Renal pelvis (tissue), 4 donors: ENCODE measurements around the gene ZCCHC10. TPM values are rescaled to one million over a fixed set of nuclear protein-coding genes. Genes with fewer than 3 reads are reported as not detected.
"Not testable (repeated sequence)": the region's sequence is repeated elsewhere in the genome, so short reads cannot be mapped to it uniquely, and the experiment has no call there.

Experiments
- DNase-seq: peaks from one replicate; pipeline ENCODE4 v3.0.0-alpha.2; 2013
- polyA plus RNA-seq, 3 donors: library from polyadenylated mRNA; unstranded; fragments of 120-200 nt; gene quantifications; one replicate each; pipeline ENCODE4 v1.2.1, GENCODE V29; 2013; ENCODE audit not compliant: insufficient read length in 3 of 3

Gene ZCCHC10
- polyA plus RNA-seq, 3 donors: 29.5 to 33.1 (median 30.9) TPM

GRCh38 chr5:132987531-132988408 lies 38.6 kb downstream of the ZCCHC10 start:
- no peak for DNase-seq

- not testable (repeated sequence) for DNase-seq
Measured at GRCh38 chr5:132982971-132983370, 43.4 kb downstream of the ZCCHC10 start.

GRCh38 chr5:132981288-132981687 lies 45.1 kb downstream of the ZCCHC10 start:
- DNase-seq: no peak

GRCh38 chr5:132979976-132980375 lies 46.4 kb downstream of the ZCCHC10 start:
- no peak for DNase-seq

- no peak for DNase-seq
Measured at GRCh38 chr5:132979367-132979940, 46.9 kb downstream of the ZCCHC10 start.

GRCh38 chr5:132976852-132977251 lies 49.5 kb downstream of the ZCCHC10 start:
- DNase-seq: no peak

GRCh38 chr5:132972436-132972828 lies 53.9 kb downstream of the ZCCHC10 start:
- DNase-seq: not testable (repeated sequence)

- no peak for DNase-seq
Measured at GRCh38 chr5:132971483-132972435, 54.6 kb downstream of the ZCCHC10 start.

GRCh38 chr5:132965120-132965519 lies 61.2 kb downstream of the ZCCHC10 start:
- no peak for DNase-seq

GRCh38 chr5:132963171-132964104 lies 62.9 kb downstream of the ZCCHC10 start, which contains the start of gene AFF4:
AFF4 (minus strand) TSS chr5:132963634; CDS start chr5:132937189, 26,445 bp downstream.
- DNase-seq: peak; percentile 96

- DNase-seq: peak; percentile 78
Measured at GRCh38 chr5:132962429-132963021, 63.8 kb downstream of the ZCCHC10 start.

- DNase-seq: peak; percentile 37
Measured at GRCh38 chr5:132961887-132962286, 64.5 kb downstream of the ZCCHC10 start.

- peak; percentile 11 for DNase-seq
Measured at GRCh38 chr5:132961123-132961815, 65.1 kb downstream of the ZCCHC10 start.

- DNase-seq: not testable (repeated sequence)
Measured at GRCh38 chr5:132956166-132956799, 70.1 kb downstream of the ZCCHC10 start.

GRCh38 chr5:132953710-132954109 lies 72.6 kb downstream of the ZCCHC10 start:
- no peak for DNase-seq

GRCh38 chr5:132952829-132953228 lies 73.5 kb downstream of the ZCCHC10 start:
- DNase-seq: no peak

- DNase-seq: no peak
Measured at GRCh38 chr5:132951897-132952296, 74.5 kb downstream of the ZCCHC10 start.

- DNase-seq: no peak
Measured at GRCh38 chr5:132949136-132949535, 77.2 kb downstream of the ZCCHC10 start.

GRCh38 chr5:132947671-132948070 lies 78.7 kb downstream of the ZCCHC10 start:
- DNase-seq: no peak
